H4 (cell line): ENCODE results near the gene DSCAML1. TPM values are rescaled to one million over a fixed set of nuclear protein-coding genes. Genes with fewer than 3 reads are reported as not detected.

ENCODE experiments used
- DNase-seq: peaks from one replicate; pipeline ENCODE4 v3.0.0-alpha.2; 2015; ENCODE audit warnings: low spot score
- total RNA-seq: library from RNA; depleted of rRNA; stranded (reverse); fragments of >200 nt; shearing (Covaris generic); gene quantifications from 2 replicates; pipeline ENCODE4 v1.2.3, GENCODE V29; 2014; rRNA removed

Gene DSCAML1, protein sequence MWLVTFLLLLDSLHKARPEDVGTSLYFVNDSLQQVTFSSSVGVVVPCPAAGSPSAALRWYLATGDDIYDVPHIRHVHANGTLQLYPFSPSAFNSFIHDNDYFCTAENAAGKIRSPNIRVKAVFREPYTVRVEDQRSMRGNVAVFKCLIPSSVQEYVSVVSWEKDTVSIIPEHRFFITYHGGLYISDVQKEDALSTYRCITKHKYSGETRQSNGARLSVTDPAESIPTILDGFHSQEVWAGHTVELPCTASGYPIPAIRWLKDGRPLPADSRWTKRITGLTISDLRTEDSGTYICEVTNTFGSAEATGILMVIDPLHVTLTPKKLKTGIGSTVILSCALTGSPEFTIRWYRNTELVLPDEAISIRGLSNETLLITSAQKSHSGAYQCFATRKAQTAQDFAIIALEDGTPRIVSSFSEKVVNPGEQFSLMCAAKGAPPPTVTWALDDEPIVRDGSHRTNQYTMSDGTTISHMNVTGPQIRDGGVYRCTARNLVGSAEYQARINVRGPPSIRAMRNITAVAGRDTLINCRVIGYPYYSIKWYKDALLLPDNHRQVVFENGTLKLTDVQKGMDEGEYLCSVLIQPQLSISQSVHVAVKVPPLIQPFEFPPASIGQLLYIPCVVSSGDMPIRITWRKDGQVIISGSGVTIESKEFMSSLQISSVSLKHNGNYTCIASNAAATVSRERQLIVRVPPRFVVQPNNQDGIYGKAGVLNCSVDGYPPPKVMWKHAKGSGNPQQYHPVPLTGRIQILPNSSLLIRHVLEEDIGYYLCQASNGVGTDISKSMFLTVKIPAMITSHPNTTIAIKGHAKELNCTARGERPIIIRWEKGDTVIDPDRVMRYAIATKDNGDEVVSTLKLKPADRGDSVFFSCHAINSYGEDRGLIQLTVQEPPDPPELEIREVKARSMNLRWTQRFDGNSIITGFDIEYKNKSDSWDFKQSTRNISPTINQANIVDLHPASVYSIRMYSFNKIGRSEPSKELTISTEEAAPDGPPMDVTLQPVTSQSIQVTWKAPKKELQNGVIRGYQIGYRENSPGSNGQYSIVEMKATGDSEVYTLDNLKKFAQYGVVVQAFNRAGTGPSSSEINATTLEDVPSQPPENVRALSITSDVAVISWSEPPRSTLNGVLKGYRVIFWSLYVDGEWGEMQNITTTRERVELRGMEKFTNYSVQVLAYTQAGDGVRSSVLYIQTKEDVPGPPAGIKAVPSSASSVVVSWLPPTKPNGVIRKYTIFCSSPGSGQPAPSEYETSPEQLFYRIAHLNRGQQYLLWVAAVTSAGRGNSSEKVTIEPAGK (N-terminal part only)
- total RNA-seq, result not detected in 2 replicates

DNA sequence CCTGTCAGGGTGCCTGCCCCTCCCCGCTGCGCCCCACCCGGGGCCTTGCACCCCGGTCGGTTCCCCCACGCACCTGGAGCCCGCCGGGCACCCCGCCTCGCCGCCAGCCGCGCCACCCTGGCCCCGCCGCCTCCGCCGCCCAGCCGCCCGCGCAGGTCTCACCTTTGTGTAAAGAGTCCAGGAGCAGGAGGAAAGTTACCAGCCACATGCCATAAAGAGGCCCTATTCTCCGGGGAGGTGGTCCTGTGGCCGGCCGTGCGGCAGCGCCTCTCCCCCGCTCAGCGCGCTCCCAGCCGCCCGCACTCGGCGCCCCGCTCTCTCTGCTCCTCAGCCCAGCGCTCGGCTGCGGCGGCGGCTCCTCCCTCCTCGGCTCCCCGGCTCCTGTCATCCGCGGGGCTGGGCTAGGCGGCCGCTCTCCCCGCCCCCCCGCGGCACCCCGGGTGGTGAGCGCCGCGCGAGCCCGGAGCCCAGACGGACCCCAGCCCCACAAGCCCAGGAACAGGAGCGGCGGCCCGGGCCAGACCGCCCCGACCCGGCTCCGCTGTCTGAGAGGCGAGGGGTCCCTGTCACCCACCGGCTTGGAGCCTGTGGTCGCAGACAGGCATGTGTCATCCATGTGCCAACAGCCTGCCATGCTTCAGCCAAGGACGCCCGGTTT is at the start of gene DSCAML1:
TSS of gene DSCAML1 (minus strand) at position 345 of the 658 bp plus-strand sequence. CDS start at position 208, 137 bp downstream.
- DNase-seq, result no peak

DNA sequence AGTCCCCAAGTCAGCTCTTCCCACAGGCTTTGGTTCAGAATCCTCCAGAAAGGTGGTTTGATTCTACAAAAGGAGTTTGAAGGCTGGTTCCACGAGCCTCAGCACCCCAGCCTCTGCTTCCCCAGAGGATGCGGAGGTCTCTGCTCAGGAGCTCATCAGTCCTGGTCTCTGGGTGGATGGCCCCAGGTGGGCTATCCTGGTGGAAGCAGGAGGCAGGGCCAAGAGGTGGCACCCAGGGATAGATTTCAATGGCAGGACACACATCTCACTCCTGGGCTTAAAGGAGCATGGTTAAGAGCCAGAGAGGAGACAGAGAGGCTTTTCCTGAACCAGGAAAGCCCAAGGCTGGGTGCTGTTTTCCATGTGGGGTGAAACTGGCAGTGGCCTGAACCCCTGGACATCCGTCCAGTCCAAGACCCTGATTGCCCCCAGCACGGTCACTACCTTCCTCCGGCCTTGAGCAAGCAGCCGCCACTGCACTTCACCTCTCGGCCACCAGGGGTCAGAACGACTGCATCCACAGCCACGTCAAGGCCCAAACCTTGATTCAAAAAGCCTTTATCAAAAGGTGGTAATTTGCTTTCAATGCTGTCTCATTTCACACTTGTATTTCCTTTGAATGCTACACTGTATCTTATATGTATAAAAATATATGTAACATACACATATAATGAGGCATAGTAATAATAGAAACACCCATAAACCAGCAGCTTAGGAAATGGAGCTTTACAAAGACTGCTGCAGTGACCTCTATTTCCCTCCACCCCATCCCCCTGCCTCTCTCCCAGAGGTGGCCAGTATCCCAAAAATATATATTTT is 46.9 kb upstream of the DSCAML1 start:
- DNase-seq, result peak; percentile 48

DNA sequence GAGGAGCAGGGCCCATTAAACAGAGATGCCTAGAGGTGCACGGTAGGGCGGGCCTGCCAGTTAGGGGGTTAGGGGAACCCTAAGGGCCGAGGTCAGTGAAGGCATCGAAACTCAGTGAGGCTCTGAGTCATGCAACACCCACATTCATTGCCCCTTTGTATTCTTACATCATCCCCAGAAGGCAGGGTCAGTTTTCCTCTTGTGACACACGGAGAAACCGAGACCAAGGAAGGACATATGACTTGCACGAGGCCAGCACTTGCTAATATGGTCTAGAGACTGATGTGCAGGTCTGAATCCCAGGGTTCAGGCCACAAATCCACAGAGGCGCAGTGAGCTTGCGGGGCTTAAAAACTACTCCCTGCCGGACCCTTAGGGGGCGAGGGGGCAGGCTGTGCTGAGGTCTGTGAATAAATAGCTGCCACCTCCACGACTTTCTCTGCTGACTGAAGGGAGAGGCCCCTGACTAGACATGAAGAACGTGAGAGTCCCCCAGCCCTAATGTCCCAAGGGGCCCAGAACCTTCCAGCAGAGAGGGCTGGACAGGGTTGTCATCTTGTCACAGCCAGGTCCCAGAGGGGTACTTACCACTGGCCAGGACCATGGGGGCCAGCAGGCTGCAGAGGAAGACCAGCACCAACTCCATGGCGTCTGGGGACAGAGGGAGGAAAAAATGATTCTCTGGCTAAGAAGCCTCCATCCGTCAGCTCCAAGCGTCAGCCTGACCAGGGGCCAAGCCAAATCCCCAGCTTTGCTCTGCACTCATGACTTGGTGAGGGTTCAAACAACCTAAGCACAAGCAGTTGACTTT is 45.3 kb upstream of the DSCAML1 start:
- DNase-seq, result no peak

DNA sequence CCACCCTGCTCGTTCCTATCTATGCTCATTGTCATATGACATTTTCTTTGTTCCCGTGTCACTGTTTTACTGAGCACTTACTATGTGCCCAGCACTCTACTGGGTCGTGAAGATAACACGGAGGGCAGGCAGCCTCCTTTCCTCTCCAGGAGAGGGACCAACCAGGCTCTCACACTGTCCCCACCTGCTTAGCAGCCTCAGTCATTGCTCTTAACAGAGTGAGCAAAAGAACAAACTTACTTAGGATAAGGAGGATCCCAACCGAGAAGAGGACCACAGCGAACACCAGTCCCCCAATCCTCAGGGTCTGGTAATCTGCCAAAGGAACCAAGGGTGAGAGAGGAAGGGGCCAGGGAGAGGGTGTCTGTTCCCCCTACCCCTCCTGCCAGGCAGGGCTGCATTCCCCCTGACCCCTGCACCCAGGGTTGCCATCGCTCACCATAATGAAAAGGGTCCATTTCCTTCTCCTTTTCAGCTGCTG is 44.6 kb upstream of the DSCAML1 start:
- DNase-seq, result no peak

DNA sequence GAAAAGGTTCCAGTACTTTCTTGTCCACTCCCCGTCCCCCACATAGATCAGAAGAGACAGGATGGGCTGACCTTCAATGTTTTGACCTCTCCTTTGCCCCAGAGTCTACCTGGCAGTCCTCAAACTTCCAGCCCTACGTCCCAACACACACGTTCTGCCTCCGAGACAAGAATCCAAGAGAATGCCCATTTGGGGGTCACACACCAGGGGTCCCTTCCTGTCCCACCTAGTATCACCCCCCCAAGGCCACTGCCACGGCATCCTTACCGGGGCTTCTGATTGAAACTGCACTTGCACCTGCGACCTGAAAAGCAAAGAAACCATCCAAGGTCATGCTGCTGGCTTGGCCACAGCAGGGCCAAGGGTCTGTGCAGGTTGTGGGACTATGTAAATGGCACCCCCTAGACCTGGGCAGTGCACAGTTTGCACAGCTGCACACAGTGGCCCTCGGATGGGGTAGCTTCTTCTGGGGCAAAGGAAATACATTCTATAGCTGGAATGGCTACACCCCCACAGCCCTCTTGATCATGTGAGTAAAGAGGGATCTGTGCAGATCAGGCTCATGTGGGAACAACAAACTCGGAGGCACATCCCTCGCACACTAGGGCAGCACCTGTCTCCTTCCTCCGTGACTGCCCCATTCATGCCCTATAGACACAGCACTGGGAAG is 44.0 kb upstream of the DSCAML1 start:
- DNase-seq, result no peak

DNA sequence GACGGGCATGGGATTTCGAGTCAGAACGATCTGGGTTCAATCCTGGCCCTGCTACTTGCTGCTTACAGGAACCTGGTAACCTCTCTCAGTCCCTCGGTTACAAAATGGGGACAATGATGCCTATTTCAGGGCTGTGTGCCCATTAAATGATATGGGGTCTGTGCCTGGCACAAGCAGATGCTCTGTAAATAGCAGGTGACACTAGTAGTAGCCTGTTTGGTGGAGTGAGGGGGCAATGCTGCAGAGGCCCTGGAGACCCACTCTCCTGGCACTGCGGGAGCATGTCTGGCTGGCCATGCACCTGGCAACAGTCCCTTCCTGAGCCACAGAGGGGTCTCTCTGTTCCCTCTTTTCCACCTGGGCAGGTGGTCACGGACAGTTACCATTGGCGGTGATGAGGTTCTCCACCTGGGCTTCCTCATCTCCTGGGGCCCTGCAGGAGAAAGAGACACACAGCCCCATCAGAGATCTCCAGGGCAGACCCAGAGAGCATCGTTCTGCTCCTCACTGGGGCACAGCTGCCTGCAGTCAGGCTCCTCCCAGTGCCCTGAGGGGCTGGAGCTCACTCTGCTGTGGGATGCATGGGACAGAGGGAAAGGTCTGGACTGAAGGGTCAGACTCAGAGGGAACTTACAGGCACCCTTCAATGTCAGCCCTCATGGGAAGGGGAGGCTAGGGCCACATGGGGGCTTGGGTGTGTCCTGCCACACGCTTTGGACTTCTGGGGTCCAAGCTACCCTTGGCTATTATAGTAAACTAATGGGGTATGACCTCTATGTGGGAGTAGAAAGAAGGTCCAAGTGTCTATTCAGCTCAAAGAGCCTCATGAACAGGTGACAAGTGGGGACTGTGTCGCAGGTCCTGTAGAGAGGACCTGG is 43.2 kb upstream of the DSCAML1 start:
- no peak for DNase-seq

DNA sequence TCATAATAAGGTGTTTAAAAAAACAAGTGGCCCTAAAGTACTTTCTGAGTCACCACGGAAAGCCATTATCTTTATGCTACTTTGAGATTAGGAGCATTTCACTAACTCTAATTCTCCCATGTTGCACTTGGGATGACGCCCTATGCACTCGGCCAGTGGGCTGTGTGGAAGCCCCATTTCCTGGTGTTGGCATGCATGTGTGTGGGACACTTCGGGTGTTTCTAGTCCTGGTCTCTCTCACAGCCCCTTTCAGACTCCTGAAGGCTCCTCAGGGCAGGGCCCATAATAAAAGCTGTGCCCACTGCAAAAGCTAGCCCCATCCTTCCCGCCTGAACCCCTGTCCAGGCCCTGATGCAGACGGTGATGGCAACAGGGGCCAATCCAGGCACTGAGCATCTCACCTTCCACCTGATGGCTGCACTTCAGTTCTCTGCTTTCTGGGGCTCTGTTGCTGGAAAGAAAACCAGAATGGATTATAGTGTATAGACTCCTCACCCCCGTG is 42.4 kb upstream of the DSCAML1 start:
- DNase-seq, result no peak

DNA sequence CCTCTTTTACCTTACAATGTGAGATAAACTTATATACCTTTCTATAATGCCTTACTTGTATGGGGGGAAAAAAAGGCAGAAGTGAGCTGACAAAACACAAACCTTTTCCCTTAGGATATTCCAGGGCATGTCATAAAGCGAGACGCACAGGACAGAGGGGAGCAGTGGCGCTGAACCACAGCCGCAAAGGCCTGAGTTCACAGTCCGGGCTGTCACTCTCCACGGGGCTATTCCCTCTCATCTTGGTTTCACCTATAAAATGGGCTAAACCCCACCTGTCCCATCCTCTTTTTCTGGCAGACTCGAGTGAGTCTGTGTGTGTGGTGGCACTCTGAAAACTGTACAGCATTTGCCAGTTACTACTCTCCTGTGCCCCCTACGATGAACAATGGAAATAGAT is 41.9 kb upstream of the DSCAML1 start:
- no peak for DNase-seq

DNA sequence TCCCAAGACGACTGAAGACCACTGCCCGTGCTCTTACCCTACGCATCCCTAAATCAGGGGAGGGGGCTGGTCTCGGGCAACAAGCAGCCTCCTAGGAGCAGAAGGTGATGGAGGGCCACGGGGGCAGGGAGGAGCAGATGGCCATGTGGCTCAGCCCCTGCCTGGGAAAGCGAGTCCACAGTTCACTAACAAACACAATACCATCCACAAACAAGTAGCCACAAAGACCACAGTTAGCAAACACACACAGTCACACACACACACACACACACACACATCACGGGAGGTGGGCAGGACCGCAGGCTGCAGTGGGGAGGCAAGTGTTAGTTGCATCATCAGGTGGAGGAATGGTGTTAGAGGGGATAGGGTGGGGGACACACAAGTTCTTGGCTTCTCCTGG is 40.8 kb upstream of the DSCAML1 start:
- DNase-seq, result no peak

DNA sequence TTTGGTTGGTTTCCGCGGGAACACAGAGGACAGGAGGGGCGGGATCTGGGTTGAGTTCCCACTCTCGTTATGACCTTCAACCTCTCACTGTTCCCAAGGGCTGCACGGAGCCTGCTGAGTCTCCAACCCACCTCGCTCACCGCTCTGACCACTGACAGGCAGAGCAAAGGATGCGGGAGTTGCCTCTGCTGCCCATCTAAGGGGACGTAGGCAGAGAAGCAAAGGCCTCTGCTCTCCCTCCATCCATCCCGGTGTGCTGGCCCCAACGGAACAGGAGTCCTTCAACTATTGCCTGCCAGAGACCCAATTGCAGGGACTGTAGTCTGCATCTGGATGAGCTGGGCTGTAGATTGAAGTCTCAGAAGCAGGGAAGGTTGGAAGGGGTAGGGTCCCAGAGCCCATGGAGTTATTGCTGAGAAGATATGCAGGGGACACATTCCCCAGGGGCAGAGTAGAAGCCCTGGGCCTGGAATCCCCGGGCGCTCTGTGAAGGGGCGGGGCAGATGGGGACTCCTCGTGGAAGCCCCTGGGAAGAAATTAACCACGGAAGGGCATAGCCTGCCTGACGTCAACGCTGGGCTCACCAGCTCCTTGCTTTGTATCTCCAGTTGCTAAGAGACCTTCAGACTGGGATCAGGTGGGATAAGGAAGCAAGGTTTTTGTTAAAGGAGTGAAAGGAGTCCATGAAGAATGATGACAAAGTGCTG is 40.2 kb upstream of the DSCAML1 start:
- DNase-seq, result no peak

DNA sequence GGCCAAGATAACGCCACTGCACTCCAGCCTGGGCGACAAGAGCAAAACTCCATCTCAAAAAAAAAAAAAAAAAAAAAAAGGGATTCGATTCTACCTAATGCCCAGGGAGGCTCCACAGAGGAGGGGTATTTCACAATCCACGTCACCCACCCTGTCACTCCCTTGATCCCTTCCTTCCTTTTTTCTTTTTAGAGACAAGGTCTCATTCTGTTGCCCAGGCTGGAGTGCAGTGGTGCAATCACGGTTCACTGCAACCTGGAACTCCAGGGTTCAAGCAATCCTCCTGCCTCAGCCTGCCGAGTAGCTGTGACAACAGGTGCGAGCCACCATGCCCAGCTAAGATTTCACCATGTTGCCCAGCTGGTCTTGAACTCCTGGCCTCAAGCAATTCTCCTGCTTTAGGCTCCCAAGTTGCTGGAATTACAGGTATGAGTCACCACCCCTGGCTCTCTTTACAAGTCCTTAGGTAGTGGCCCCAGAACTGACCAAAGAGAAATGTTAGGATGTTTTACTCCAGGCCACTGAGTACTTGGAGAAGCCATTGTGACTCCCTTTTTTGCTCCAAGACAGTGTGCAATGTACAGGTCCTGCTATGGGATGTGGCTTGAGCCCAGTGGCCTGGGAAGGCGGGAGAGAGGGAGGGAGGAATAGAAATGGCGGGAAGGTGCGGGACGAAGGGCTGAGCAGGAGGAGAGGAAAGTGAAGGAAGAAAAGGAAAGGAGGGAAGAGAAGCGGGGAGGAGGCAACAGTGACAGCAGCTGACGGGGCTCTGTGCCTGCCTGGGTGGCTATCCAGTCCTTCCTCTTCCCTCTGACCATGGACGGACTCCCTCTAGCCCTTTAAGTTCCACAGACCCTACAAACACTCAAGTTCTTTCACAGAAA is 39.3 kb upstream of the DSCAML1 start:
- DNase-seq, result no peak

DNA sequence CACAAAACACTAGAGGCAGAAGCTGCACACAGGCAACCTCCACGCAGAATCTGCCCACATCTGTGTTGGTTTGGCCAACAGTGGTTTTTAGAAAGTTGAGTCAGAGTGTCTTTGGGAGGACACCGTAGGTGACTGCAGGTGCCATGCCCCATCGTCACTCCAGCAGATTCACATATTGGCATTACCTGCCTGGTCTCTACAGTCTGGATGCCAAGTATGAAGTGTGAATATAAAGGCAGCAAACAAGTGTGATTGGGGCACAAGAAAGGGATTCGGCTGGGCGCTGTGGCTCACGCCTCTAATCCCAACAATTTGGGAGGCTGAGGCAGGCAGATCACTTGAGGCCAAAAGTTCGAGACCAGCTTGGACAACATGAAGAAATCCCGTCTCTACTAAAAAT is 38.6 kb upstream of the DSCAML1 start:
- DNase-seq, result no peak

DNA sequence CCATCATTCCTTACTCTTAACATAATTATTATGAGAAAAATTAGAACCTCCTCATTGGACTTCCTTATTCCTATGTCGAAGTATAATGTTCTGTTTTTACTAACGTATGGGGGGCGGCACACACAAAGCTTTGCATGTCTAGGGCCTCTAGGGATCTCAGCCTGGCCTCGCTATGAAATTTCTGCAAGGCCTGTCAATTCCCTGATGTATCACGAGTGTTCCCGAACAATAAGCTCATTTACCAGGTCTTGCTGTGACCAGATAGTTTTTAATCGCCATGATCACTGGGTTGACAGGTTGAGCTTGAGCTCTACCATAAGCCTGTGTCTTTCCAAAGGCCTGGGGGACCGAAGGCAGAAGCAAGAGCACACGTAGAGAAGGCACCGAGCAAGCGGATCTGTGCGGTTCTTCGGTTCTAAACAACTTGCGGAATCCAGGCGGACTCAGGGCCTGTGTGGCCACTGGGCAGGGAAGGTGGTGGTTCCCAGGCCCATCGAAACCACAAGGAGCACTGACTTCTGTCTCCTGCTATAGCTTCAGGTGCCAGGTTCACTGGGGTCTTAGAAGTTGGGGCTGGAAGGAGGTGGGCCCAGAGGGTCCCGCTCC is 37.9 kb upstream of the DSCAML1 start:
- no peak for DNase-seq

DNA sequence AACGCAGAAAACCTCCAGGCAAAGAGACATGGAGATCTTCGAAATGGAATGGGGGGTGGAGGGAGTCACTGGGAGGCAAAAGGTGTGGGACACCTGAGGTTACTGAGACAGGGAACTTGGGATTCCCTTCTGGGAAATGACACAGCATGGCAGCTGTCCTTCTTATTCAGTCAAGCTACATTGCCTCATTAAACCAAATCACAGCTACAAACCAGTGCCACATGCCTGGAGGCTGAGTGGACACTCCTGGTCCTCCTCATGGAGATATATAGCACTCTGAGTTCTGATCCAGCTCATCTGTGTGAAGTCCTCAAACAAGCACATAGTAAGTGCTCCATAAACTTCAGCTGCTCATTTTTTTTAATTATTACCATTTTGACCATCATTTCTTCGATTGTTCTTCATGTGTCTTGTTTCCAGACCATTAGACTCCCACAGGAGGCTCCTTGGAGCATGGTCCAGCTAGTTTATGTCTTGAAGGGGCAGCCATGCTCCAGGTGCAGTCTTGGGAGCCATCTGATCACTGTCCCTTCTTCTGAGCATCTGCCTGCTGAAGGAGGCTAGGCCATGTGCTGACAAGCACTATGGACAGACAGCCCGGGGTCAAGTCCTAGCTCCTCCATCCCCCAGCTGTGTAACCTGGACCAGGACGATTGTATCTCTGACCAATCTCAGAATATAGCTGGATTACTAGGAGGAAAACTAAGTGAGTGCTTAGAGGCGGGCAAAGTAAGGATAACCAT is 37.2 kb upstream of the DSCAML1 start:
- no peak for DNase-seq

DNA sequence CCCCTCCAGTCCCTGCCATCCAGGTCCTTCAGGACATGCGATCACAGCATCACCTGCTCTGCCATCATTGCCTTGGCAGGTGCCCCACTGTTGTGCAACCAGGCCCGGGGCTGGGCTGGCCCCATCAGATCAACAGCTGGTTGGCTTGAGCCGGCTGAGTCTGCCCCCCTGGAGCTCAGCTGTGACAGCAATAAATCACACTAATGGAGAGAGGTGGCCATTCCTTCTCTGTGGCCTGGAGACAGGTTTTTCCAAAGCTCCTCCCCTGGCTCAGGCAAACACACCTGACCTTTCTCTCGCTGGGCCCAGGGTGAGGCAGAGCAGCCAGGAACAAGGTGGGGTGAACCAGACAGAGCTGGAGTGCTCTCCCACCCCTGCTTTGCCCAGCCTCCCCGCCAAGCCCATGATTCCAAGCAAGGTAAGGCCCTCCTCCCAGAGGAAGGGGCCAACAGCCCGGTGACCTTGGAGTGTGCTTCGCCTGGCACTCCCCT is 36.4 kb upstream of the DSCAML1 start:
- DNase-seq, result no peak
